ENCODE results near the gene PLA2G2F. TPM values are rescaled to one million over a fixed set of nuclear protein-coding genes. Genes with fewer than 3 reads are reported as not detected.
"Not testable (repeated sequence)": the region's sequence is repeated elsewhere in the genome, so short reads cannot be mapped to it uniquely, and the experiment has no call there.

Gene PLA2G2F
- total RNA-seq, 2 donors from 2014 or later: not detected

DNA sequence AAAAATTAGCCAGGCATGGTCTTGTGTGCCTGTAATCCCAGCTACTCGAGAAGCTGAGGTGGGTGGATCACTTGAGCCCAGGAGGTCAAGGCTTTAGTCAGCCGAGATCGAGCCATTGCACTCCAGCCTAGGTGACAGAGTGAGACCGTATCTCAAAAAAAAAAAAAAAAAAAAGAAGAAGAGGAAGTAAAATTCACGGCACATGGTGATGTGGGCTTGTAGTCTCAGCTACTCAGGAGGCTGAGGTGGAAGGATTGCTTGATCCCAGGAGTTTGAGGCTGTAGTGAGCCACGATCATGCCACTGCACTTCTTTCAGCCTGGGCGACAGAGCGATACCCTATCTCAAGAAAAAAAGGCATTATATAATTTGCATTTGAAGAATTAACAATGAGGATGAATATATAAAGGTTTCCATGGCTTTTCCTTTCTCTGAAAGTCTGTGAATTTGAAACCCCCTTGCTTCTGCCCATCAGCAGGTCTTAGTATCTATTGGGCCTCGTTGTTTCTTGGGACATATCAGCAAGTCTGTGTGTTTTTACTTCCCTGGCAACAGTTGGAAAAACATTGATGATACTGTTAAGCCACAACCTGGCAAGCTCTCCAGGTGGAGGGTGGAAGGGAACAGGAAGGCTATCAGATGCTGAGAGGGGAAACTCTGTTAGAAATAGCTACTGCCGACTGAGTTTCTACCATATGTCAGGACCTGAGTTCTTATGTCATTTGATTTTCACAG lies 15.2 kb upstream of the PLA2G2F start:
- no peak overlapping the region for H3K27ac ChIP-seq
- no peak for DNase-seq (ENCODE audit: low spot score)
- H3K9me3 ChIP-seq: no peaks in the 10 kb centered on the region
- no peak for ATAC-seq (ENCODE audit: insufficient number of reproducible peaks, low FRiP score, low read depth)
- TF ChIP-seq, protein P1, sequence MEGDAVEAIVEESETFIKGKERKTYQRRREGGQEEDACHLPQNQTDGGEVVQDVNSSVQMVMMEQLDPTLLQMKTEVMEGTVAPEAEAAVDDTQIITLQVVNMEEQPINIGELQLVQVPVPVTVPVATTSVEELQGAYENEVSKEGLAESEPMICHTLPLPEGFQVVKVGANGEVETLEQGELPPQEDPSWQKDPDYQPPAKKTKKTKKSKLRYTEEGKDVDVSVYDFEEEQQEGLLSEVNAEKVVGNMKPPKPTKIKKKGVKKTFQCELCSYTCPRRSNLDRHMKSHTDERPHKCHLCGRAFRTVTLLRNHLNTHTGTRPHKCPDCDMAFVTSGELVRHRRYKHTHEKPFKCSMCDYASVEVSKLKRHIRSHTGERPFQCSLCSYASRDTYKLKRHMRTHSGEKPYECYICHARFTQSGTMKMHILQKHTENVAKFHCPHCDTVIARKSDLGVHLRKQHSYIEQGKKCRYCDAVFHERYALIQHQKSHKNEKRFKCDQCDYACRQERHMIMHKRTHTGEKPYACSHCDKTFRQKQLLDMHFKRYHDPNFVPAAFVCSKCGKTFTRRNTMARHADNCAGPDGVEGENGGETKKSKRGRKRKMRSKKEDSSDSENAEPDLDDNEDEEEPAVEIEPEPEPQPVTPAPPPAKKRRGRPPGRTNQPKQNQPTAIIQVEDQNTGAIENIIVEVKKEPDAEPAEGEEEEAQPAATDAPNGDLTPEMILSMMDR (IDR thresholded peaks at IDR 0.05): no peak
- no peak overlapping the region for H3K4me3 ChIP-seq
- no peaks in the 10 kb centered on the region for H3K27me3 ChIP-seq (replicated peaks; ENCODE audit: insufficient read depth)
- H3K4me1 ChIP-seq (ENCODE audit: control insufficient read depth in 1 of 2, low read depth in 2 of 2): no peaks in the 10 kb centered on the region
- no peaks in the 10 kb centered on the region for H3K36me3 ChIP-seq

GRCh38 chr1:20124456-20125057 lies 14.6 kb upstream of the PLA2G2F start:
- Histone ChIP-seq H3K4me1 (ENCODE audit: control insufficient read depth in 1 of 2, low read depth in 2 of 2) (no peaks in the 10 kb centered on the region), H3K27ac (no peak overlapping the region), H3K36me3 (no peaks in the 10 kb centered on the region), H3K9me3 (no peaks in the 10 kb centered on the region), H3K27me3 (replicated peaks; ENCODE audit: insufficient read depth) (no peaks in the 10 kb centered on the region), H3K4me3 (no peak overlapping the region)
- TF ChIP-seq, protein P1 (IDR thresholded peaks at IDR 0.05): no peak
- no peak for DNase-seq (ENCODE audit: low spot score)
- ATAC-seq (ENCODE audit: insufficient number of reproducible peaks, low FRiP score, low read depth): no peak

GRCh38 chr1:20125100-20125499 lies 14.0 kb upstream of the PLA2G2F start:
- Histone ChIP-seq H3K36me3 (no peaks in the 10 kb centered on the region), H3K9me3 (no peaks in the 10 kb centered on the region), H3K27me3 (replicated peaks; ENCODE audit: insufficient read depth) (no peaks in the 10 kb centered on the region), H3K4me1 (ENCODE audit: control insufficient read depth in 1 of 2, low read depth in 2 of 2) (no peaks in the 10 kb centered on the region), H3K27ac (no peak overlapping the region), H3K4me3 (no peak overlapping the region)
- ATAC-seq (ENCODE audit: insufficient number of reproducible peaks, low FRiP score, low read depth) (no peak), DNase-seq (ENCODE audit: low spot score) (no peak)
- TF ChIP-seq, protein P1 (IDR thresholded peaks at IDR 0.05): no peak

- ATAC-seq (ENCODE audit: insufficient number of reproducible peaks, low FRiP score, low read depth) (no peak), DNase-seq (ENCODE audit: low spot score) (no peak)
- no peaks in the 10 kb centered on the region for H3K36me3 ChIP-seq
- H3K27me3 ChIP-seq (replicated peaks; ENCODE audit: insufficient read depth): no peaks in the 10 kb centered on the region
- H3K4me3 ChIP-seq: no peak overlapping the region
- TF ChIP-seq, protein P1 (IDR thresholded peaks at IDR 0.05): no peak
- no peaks in the 10 kb centered on the region for H3K9me3 ChIP-seq
- no peaks in the 10 kb centered on the region for H3K4me1 ChIP-seq (ENCODE audit: control insufficient read depth in 1 of 2, low read depth in 2 of 2)
- H3K27ac ChIP-seq: no peak overlapping the region
These were observed 12.9 kb upstream of the PLA2G2F start for GRCh38 chr1:20126041-20126805.

- Histone ChIP-seq H3K27ac (no peak overlapping the region), H3K4me3 (no peak overlapping the region), H3K4me1 (ENCODE audit: control insufficient read depth in 1 of 2, low read depth in 2 of 2) (no peaks in the 10 kb centered on the region), H3K9me3 (no peaks in the 10 kb centered on the region), H3K27me3 (replicated peaks; ENCODE audit: insufficient read depth) (no peaks in the 10 kb centered on the region), H3K36me3 (no peaks in the 10 kb centered on the region)
- TF ChIP-seq, protein P1 (IDR thresholded peaks at IDR 0.05): no peak
- ATAC-seq (ENCODE audit: insufficient number of reproducible peaks, low FRiP score, low read depth) (no peak), DNase-seq (ENCODE audit: low spot score) (no peak)
These were observed 12.2 kb upstream of the PLA2G2F start for GRCh38 chr1:20126806-20127440.

GRCh38 chr1:20130518-20130917 lies 8.6 kb upstream of the PLA2G2F start:
- H3K4me3 ChIP-seq; H3K27ac ChIP-seq; H3K27me3 ChIP-seq (replicated peaks; ENCODE audit: insufficient read depth); ATAC-seq (ENCODE audit: insufficient number of reproducible peaks, low FRiP score, low read depth); H3K9me3 ChIP-seq; H3K36me3 ChIP-seq; H3K4me1 ChIP-seq (ENCODE audit: control insufficient read depth in 1 of 2, low read depth in 2 of 2); DNase-seq (ENCODE audit: low spot score): not testable (repeated sequence)
